Body of pancreas (tissue), 4 donors: ENCODE results near the gene SLC30A1. TPM values are rescaled to one million over a fixed set of nuclear protein-coding genes. Genes with fewer than 3 reads are reported as not detected.
"Not testable (repeated sequence)": the region's sequence is repeated elsewhere in the genome, so short reads cannot be mapped to it uniquely, and the experiment has no call there.

ENCODE experiments used
- ATAC-seq: fragments of 150-250 bp; one replicate; pipeline ENCODE4 v1.9.1; 2016
- DNase-seq, 4 donors: peaks; one replicate each; pipeline ENCODE4 v3.0.0-alpha.2; 2019
- H3K27ac ChIP-seq, 4 donors: fragments of 200-600 bp; sonication (generic); 1 replicate in 3 of 4; 2 replicates in 1 of 4; pipeline versions ENCODE4 v1.5.1 to v1.6.1; 2016 to 2019; ENCODE audit warnings: mild to moderate bottlenecking in 1 of 4, mixed read lengths in 1 of 4, moderate library complexity in 1 of 4
- H3K27me3 ChIP-seq, 2 donors: fragments of 200-600 bp; sonication (generic); one replicate each; pipeline ENCODE4 v1.6.0; 2016; ENCODE audit warnings: mild to moderate bottlenecking in 1 of 2
- H3K36me3 ChIP-seq, 2 donors: fragments of 200-600 bp; sonication (generic); replicated peaks in 1 of 2; 2 replicates each; pipeline ENCODE4 v1.5.1; 2016; ENCODE audit warnings: low read depth in 2 of 2; ENCODE audit not compliant: insufficient read depth in 1 of 2
- H3K4me1 ChIP-seq: fragments of 200-600 bp; sonication (generic); one replicate; pipeline ENCODE4 v1.6.0; 2016
- H3K4me3 ChIP-seq, 2 donors: fragments of 200-600 bp; sonication (generic); 1 replicate in 1 of 2; 2 replicates in 1 of 2; pipeline ENCODE4 v1.5.1; 2016 to 2019
- H3K9me3 ChIP-seq, 3 donors: fragments of 200-600 bp; sonication (generic); 1 replicate in 2 of 3; 2 replicates in 1 of 3; pipeline ENCODE4 v1.5.1; 2016
- CTCF ChIP-seq, 7 experiments: fragments of 450-650 bp in 4 of 7; fragments of 200-600 bp in 3 of 7; sonication (generic) in 3 of 7; IDR thresholded peaks; one replicate each; pipeline ENCODE4 v1.5.1; 2016 to 2019; ENCODE audit warnings: antibody characterized with exemption in 7 of 7
- POLR2A ChIP-seq, 3 donors: fragments of 450-650 bp; IDR thresholded peaks; one replicate each; pipeline ENCODE4 v1.6.1; 2016; ENCODE audit warnings: antibody characterized with exemption in 3 of 3, mild to moderate bottlenecking in 2 of 3
- WGBS, 2 donors: methylation state at CpG; one replicate each; pipeline ENCODE4 v1.1.5; 2017; 5-methylcytosine and 5-hydroxymethylcytosine counted together
- intact Hi-C: fragments of 100-400 bp; cut with DNase I; formaldehyde crosslinking; loops from one replicate; pipeline ENCODE4 v1.15.1; 2023
- total RNA-seq, 2 donors: library from RNA; depleted of rRNA; stranded (reverse); fragments of >200 nt; gene quantifications; one replicate each; pipeline ENCODE4 v1.1.0, GENCODE V29; 2016

SLC30A1 gene
- total RNA-seq, 2 donors from 2014 or later = 7.3 to 11.5 TPM

- no peaks in the 10 kb centered on the region for H3K36me3 ChIP-seq
- intact Hi-C loops = no loop called here
- DNase-seq (no peak), ATAC-seq (no peak)
- H3K27me3 ChIP-seq = no peaks in the 10 kb centered on the region
- H3K4me3 ChIP-seq = peak overlapping the region; percentile 63 to 88
- peaks cover 44% of the 10 kb centered on the region for H3K4me1 ChIP-seq
- peak overlapping the region in 1 of 4 donors; percentile 90 for H3K27ac ChIP-seq
- TF ChIP-seq CTCF (IDR thresholded peaks at IDR 0.05) (no peak), POLR2A (IDR thresholded peaks at IDR 0.05) (no peak)
- WGBS, 2 donors = 8 to 14% methylated on average over 2 of the region's 2 CpGs
- no peaks in the 10 kb centered on the region for H3K9me3 ChIP-seq
These were observed 2.2 kb downstream of the SLC30A1 start for GRCh38 chr1:211576717-211577116.

- Histone ChIP-seq H3K4me3 (no peak overlapping the region), H3K27ac (no peak overlapping the region), H3K4me1 (peaks cover 36% of the 10 kb centered on the region), H3K27me3 (no peaks in the 10 kb centered on the region), H3K36me3 (no peaks in the 10 kb centered on the region), H3K9me3 (no peaks in the 10 kb centered on the region)
- ATAC-seq = no peak
- intact Hi-C loops = no loop called here
- TF ChIP-seq CTCF (IDR thresholded peaks at IDR 0.05) (no peak), POLR2A (IDR thresholded peaks at IDR 0.05) (no peak)
- DNase-seq = no peak
These were observed 4.3 kb downstream of the SLC30A1 start for GRCh38 chr1:211574705-211575104.

GRCh38 chr1:211571998-211572397 is 7.0 kb downstream of the SLC30A1 start:
- Histone ChIP-seq H3K27ac (no peak overlapping the region), H3K4me1 (peaks cover 34% of the 10 kb centered on the region), H3K27me3 (no peaks in the 10 kb centered on the region), H3K36me3 (no peaks in the 10 kb centered on the region), H3K9me3 (no peaks in the 10 kb centered on the region), H3K4me3 (no peak overlapping the region)
- WGBS, 2 donors = 74 to 78% methylated on average over 2 of the region's 2 CpGs
- no peak for ATAC-seq
- no peak for TF ChIP-seq POLR2A (IDR thresholded peaks at IDR 0.05)
- no peak for TF ChIP-seq CTCF (IDR thresholded peaks at IDR 0.05)
- no peak for DNase-seq
- intact Hi-C loops = no loop called here

GRCh38 chr1:211570378-211570777 is 8.6 kb downstream of the SLC30A1 start:
- H3K9me3 ChIP-seq, DNase-seq, H3K4me3 ChIP-seq, H3K27me3 ChIP-seq, intact Hi-C loops, H3K36me3 ChIP-seq, ATAC-seq, H3K27ac ChIP-seq: not testable (repeated sequence)
- 68 to 71% methylated on average over 1 of the region's 1 CpG for WGBS, 2 donors
- peaks cover 22% of the 10 kb centered on the region for H3K4me1 ChIP-seq

- no peak overlapping the region for H3K27ac ChIP-seq
- no peak for DNase-seq
- H3K9me3 ChIP-seq = no peaks in the 10 kb centered on the region
- 59 to 61% methylated on average over 5 of the region's 5 CpGs for WGBS, 2 donors
- TF ChIP-seq POLR2A (IDR thresholded peaks at IDR 0.05) (no peak), CTCF (IDR thresholded peaks at IDR 0.05) (no peak)
- no peaks in the 10 kb centered on the region for H3K36me3 ChIP-seq
- no peaks in the 10 kb centered on the region for H3K27me3 ChIP-seq
- intact Hi-C loops = no loop called here
- no peak for ATAC-seq
- no peak overlapping the region for H3K4me3 ChIP-seq
- no peaks in the 10 kb centered on the region for H3K4me1 ChIP-seq
These were observed 12.4 kb downstream of the SLC30A1 start for GRCh38 chr1:211566431-211567025.
